Measurements from ENCODE around the gene UMAD1.

UMAD1 gene

DNA sequence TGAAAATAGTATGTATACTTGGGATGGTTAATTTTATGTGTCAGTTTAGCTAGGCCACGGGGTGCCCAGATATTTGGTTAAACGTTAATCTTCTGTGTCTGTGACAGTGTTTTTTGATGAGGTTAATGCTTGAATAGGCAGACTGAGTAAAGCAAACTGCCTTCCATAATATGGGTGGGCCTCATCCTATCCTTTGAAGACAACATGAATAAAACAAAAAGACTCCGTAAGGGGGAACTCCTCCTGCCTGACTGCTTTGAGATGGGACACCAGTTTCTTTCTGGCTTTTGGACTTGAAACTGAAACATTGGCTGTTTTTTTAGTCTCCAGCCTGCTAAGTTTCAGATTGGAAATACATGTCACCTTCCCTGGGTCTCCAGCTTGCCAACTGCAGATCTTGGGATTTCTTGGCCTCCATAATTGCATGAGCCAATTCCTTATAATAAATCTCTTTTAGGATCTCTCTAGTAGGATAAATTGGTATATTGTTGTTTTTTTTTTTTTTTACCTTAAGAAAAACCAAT, 268.1 kb downstream of the UMAD1 start:
- H3K4me3 ChIP-seq (ENCODE audit: low read depth, low read length), result no peak overlapping the region
- TF ChIP-seq, protein P1, sequence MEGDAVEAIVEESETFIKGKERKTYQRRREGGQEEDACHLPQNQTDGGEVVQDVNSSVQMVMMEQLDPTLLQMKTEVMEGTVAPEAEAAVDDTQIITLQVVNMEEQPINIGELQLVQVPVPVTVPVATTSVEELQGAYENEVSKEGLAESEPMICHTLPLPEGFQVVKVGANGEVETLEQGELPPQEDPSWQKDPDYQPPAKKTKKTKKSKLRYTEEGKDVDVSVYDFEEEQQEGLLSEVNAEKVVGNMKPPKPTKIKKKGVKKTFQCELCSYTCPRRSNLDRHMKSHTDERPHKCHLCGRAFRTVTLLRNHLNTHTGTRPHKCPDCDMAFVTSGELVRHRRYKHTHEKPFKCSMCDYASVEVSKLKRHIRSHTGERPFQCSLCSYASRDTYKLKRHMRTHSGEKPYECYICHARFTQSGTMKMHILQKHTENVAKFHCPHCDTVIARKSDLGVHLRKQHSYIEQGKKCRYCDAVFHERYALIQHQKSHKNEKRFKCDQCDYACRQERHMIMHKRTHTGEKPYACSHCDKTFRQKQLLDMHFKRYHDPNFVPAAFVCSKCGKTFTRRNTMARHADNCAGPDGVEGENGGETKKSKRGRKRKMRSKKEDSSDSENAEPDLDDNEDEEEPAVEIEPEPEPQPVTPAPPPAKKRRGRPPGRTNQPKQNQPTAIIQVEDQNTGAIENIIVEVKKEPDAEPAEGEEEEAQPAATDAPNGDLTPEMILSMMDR (IDR thresholded peaks at IDR 0.05; ENCODE audit: control insufficient read depth, extremely low read depth, insufficient read depth), result no peak
- DNase-seq (ENCODE audit: low read depth), result no peak

DNA sequence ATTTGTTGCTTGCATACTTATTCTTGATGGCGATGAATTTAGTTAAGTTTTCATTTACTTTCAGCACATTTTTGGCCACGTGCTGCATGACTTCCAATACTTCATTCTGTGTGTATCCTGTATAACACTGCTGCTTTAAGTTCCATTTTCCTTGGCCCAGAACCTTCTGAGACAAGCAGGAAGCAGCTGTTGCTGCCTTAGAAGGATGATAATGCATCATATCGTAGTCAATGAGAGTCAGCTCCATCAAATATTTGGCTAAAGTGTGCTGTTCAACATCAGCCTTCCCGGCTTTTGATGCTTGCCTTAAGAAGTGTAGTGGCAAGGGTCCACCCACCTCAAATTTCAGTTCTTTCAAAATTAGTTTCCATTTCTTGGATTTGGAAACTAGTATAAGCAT, 268.8 kb downstream of the UMAD1 start:
- no peak for DNase-seq (ENCODE audit: low read depth)
- no peak overlapping the region for H3K4me3 ChIP-seq (ENCODE audit: low read depth, low read length)
- TF ChIP-seq, protein P1 (IDR thresholded peaks at IDR 0.05; ENCODE audit: control insufficient read depth, extremely low read depth, insufficient read depth), result no peak

DNA sequence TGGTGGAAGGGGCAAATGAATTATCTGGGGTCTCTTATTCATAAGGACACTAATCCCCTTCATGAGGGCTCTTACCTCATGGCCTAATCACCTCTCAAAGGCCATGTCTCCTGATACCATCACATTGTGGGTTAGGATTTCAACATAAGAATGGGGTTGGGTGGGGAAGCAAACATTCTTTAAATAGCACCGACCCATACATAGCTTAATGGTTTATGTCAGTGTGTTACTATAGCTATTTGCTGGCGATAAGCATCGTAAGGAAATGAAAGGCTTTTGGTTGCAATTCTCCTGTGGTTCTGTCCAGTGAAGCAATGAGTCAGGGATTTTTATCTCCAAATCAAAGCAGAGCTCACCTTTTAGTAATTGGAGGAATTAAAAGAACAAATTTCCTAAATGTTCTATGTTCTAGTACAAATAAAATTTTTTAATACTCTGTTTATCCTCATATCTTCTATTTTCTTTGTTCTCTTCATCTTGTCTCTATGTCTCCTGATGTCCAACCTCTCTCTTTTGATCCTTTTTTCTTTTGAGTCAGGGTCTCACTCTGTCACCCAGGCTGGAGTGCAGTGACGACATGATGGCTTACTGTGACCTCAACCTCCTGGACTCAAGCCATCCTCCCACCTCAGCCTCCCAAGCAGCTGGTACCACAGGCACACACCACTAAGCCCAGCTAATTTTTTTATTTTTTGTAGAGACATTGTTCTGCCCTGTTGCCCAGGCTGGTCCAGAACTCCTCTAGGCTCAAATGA, 271.0 kb downstream of the UMAD1 start:
- H3K4me3 ChIP-seq (ENCODE audit: low read depth, low read length), result no peak overlapping the region
- TF ChIP-seq, protein P1 (IDR thresholded peaks at IDR 0.05; ENCODE audit: control insufficient read depth, extremely low read depth, insufficient read depth), result no peak
- DNase-seq (ENCODE audit: low read depth), result no peak

DNA sequence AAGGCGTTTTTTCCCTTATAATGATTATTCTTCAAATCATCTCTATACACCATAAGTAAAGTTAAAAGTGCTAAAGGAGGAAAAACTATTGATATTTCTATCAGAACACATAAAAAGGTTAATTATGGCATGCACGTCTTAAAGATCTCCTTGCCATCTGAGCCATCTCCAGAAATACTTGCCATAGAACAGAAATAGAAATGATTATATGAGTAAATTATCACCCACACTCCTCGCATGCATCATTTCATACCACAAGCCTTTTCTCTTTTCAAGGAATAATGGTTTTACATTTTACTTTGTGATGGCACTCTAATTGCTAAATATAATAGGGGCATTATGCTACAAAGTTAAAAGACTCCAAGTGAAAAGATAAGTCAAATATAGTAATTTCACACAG, 272.4 kb downstream of the UMAD1 start:
- TF ChIP-seq, protein P1 (IDR thresholded peaks at IDR 0.05; ENCODE audit: control insufficient read depth, extremely low read depth, insufficient read depth), result no peak
- H3K4me3 ChIP-seq (ENCODE audit: low read depth, low read length), result no peak overlapping the region
- DNase-seq (ENCODE audit: low read depth), result no peak

DNA sequence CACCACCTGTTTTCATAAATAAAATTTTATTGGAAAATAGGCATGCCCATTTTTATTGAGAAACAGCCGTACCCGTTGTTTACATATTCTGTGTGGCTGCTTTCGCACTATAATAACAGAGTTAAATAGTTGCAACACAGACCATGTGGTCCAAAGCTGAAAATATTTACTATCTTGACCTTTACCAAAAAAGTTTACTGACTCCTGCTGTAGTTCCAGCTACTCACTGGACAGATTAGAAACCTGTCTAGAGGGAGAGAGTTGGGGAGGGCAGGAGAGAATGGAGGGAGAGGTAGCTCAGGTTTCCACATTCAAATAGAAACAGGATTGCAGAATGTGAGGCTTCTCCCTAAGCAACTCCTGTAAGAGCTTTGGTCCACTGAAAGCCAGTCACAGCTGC, 273.0 kb downstream of the UMAD1 start:
- DNase-seq (ENCODE audit: low read depth), result peak; percentile 44
- H3K4me3 ChIP-seq (ENCODE audit: low read depth, low read length), result 0 out of 2 replicates have a peak overlapping the region, but pooled peaks have one; percentile 7
- TF ChIP-seq, protein P1 (IDR thresholded peaks at IDR 0.05; ENCODE audit: control insufficient read depth, extremely low read depth, insufficient read depth), result no peak

DNA sequence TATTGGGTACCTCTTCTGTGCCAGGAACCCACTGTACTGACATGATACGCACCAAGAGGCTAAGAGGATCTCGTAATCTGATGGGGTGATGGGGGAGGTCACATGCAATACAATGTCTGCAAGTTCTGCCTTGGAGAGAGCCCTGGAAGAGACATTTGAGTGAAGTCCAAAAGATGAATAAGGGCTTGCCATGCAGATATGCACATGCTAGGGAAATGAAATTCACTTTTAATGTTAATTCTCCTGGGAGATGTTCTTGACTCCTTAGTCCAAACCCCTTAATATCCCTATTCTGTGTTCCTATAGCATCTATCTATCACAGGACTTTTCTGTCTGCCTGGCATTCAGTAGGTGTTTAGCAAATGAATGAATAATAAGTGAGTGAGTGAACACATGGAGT, 274.0 kb downstream of the UMAD1 start:
- DNase-seq (ENCODE audit: low read depth), result no peak
- TF ChIP-seq, protein P1 (IDR thresholded peaks at IDR 0.05; ENCODE audit: control insufficient read depth, extremely low read depth, insufficient read depth), result no peak
- H3K4me3 ChIP-seq (ENCODE audit: low read depth, low read length), result no peak overlapping the region

DNA sequence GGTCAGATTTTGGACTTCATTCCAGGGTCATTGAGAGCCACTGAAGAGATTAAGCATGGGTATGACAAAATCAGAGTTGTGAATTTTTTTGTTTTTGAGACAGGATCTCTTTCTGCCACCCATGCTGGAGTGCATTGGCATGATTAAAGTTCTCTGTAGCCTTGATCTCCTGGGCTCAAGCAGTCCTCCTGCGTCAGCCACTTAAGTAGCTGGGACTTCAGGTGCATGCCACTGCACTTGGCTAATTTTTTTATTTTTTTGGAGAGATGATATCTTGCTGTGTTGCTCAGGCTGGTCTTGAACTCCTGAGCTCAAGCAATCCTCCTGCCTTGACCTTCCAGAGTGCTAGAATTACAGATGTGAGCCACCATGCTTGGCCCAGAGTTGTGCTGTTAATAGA, 275.5 kb downstream of the UMAD1 start:
- TF ChIP-seq, protein P1 (IDR thresholded peaks at IDR 0.05; ENCODE audit: control insufficient read depth, extremely low read depth, insufficient read depth), result no peak
- DNase-seq (ENCODE audit: low read depth), result no peak
- H3K4me3 ChIP-seq (ENCODE audit: low read depth, low read length), result no peak overlapping the region

Data from LNCaP clone FGC (cell line).